HCT116 (cell line): ENCODE data around the gene GALNS. TPM values are rescaled to one million over a fixed set of nuclear protein-coding genes. Genes with fewer than 3 reads are reported as not detected.
"Not testable (repeated sequence)": the region's sequence is repeated elsewhere in the genome, so short reads cannot be mapped to it uniquely, and the experiment has no call there.

ENCODE experiments used
- ATAC-seq: fragments of 200-7000 bp; cut with Tn5 transposase; 2 replicates; pipeline ENCODE4 v1.9.1; 2020; ENCODE audit warnings: mild to moderate bottlenecking, moderate library complexity
- BruUV-seq: library from RNA; stranded (reverse); fragments of 400-500 nt; replicated peaks from 2 replicates; lab custom pipeline; 2021; lab: Mats Ljungman, UMichigan
- CTCF ChIA-PET: fragments of 300-600 bp; sonication (Branson Sonifier 250); formaldehyde crosslinking; loops from one replicate; lab custom pipeline; 2021; ENCODE audit warnings: antibody characterized with exemption; lab: Charles Lee
- POLR2A ChIA-PET: fragments of 300-600, 350-600 bp; sonication (Branson Sonifier 250); formaldehyde crosslinking; loops from one replicate; lab custom pipeline; 2021; ENCODE audit warnings: antibody characterized with exemption; lab: Charles Lee
- RAD21 ChIA-PET, 2 experiments: fragments of 300-600 bp; sonication (Branson Sonifier 250); formaldehyde crosslinking; loops; one replicate each; lab custom pipeline; 2023; ENCODE audit warnings: low total read pairs in 2 of 2; ENCODE audit not compliant: uncharacterized antibody in 2 of 2, unreplicated experiment in 2 of 2, low non-redundant PET in 1 of 2; lab: Charles Lee
- DNase-seq: peaks from one replicate; pipeline ENCODE4 v3.0.0-alpha.2; 2010; ENCODE audit warnings: low read depth, low spot score
- H2AFZ ChIP-seq: fragments of 200-600 bp; shearing (Covaris generic), sonication (generic); 2 replicates; pipeline ENCODE4 v1.6.1; 2017; ENCODE audit warnings: low read depth, mixed run types, mixed read lengths, antibody characterized with exemption, low read length; ENCODE audit not compliant: poor library complexity, severe bottlenecking
- H3K27ac ChIP-seq: 2 replicates; pipeline ENCODE4 v1.5.1; 2012; ENCODE audit warnings: low read depth, low read length
- H3K27me3 ChIP-seq: fragments of 200-600 bp; sonication (generic); 2 replicates; pipeline ENCODE4 v1.6.1; 2016; ENCODE audit warnings: mixed run types, low read length, mixed read lengths; ENCODE audit not compliant: insufficient read depth
- H3K36me3 ChIP-seq, 2 experiments: fragments of 200-500 bp in 1 of 2; fragments of 200-600 bp in 1 of 2; sonication (Bioruptor generic) in 1 of 2; sonication (generic) in 1 of 2; 2 replicates each; pipeline versions ENCODE4 v1.5.1 to v1.6.1; 2014 to 2016; ENCODE audit warnings: low read length in 2 of 2, inconsistent platforms in 1 of 2, mixed read lengths in 1 of 2, mixed run types in 1 of 2; ENCODE audit not compliant: insufficient read depth in 2 of 2, control insufficient read depth in 1 of 2
- H3K4me1 ChIP-seq, 2 experiments: fragments of 200-600 bp in 1 of 2; sonication (generic) in 1 of 2; 2 replicates each; pipeline versions ENCODE4 v1.5.1 to v1.6.1; 2012 to 2017; ENCODE audit warnings: low read length in 2 of 2, inconsistent platforms in 1 of 2, mild to moderate bottlenecking in 1 of 2, mixed read lengths in 1 of 2, mixed run types in 1 of 2, moderate library complexity in 1 of 2; ENCODE audit not compliant: insufficient read depth in 2 of 2, control insufficient read depth in 1 of 2
- H3K4me2 ChIP-seq: fragments of 200-600 bp; sonication (generic); 2 replicates; pipeline ENCODE4 v1.6.1; 2017; ENCODE audit warnings: mixed run types, low read length, mixed read lengths
- H3K4me3 ChIP-seq, 2 experiments: fragments of 200-600 bp in 1 of 2; sonication (generic) in 1 of 2; replicated peaks in 1 of 2; 2 replicates each; pipeline ENCODE4 v1.5.1; 2011 to 2016; ENCODE audit warnings: low read length in 2 of 2, control low read depth in 1 of 2, low read depth in 1 of 2, mild to moderate bottlenecking in 1 of 2, mixed read lengths in 1 of 2, mixed run types in 1 of 2
- H3K79me2 ChIP-seq: fragments of 200-600 bp; sonication (generic); 2 replicates; pipeline ENCODE4 v1.6.1; 2017; ENCODE audit warnings: mild to moderate bottlenecking, mixed run types, low read length, moderate library complexity, mixed read lengths; ENCODE audit not compliant: insufficient read depth
- H3K9ac ChIP-seq: fragments of 200-600 bp; sonication (generic); 2 replicates; pipeline ENCODE4 v1.6.1; 2016; ENCODE audit warnings: low read length, mixed read lengths
- H3K9me2 ChIP-seq: fragments of 200-600 bp; sonication (generic), shearing (Covaris generic); 2 replicates; pipeline ENCODE4 v1.6.1; 2017; ENCODE audit warnings: mixed run types, mild to moderate bottlenecking, moderate library complexity; ENCODE audit not compliant: insufficient read depth
- H3K9me3 ChIP-seq, 2 experiments: fragments of 200-500 bp in 1 of 2; fragments of 200-600 bp in 1 of 2; sonication (Bioruptor generic) in 1 of 2; sonication (generic) in 1 of 2; 2 replicates each; pipeline ENCODE4 v1.6.1; 2014 to 2017; ENCODE audit warnings: low read length in 2 of 2, mixed read lengths in 2 of 2, inconsistent platforms in 1 of 2, low read depth in 1 of 2, mild to moderate bottlenecking in 1 of 2, mixed run types in 1 of 2, moderate library complexity in 1 of 2; ENCODE audit not compliant: control insufficient read depth in 1 of 2, insufficient read depth in 1 of 2
- H4K20me1 ChIP-seq: fragments of 200-600 bp; sonication (generic), shearing (Covaris generic); 2 replicates; pipeline ENCODE4 v1.6.1; 2017; ENCODE audit warnings: mixed run types, mild to moderate bottlenecking, moderate library complexity; ENCODE audit not compliant: insufficient read depth
- FOSL1 ChIP-seq: IDR thresholded peaks from 2 replicates; pipeline ENCODE4 v1.6.1; 2012; ENCODE audit warnings: low read depth
- SRF ChIP-seq: IDR thresholded peaks from 2 replicates; pipeline ENCODE4 v1.6.1; 2012; ENCODE audit warnings: low read depth
- intact Hi-C: fragments of 100-400 bp; cut with micrococcal nuclease; formaldehyde crosslinking; loops from 2 replicates; pipeline ENCODE4 v1.10.0; 2022
- total RNA-seq: library from RNA; stranded (reverse); gene quantifications from one replicate; pipeline ENCODE4 v1.2.1, GENCODE V29; 2021; ENCODE audit not compliant: unreplicated experiment
- TF ChIP-seq, protein P1 (sequence below), 3 experiments: fragments of 200-600 bp in 1 of 3; sonication (generic) in 1 of 3; IDR thresholded peaks in 2 of 3; conservative IDR thresholded peaks in 1 of 3; 2 replicates each; pipeline ENCODE4 v1.5.1; 2012 to 2017; ENCODE audit warnings: low read depth in 2 of 3, low read length in 2 of 3, antibody characterized with exemption in 1 of 3, borderline replicate concordance in 1 of 3, control low read depth in 1 of 3, mild to moderate bottlenecking in 1 of 3, mixed read lengths in 1 of 3, mixed run types in 1 of 3, moderate library complexity in 1 of 3; ENCODE audit not compliant: insufficient read depth in 1 of 3
- TF ChIP-seq, protein P2 (sequence below): IDR thresholded peaks from 2 replicates; pipeline ENCODE4 v1.6.1; 2011; ENCODE audit warnings: mild to moderate bottlenecking, low read length, moderate library complexity; ENCODE audit not compliant: insufficient replicate concordance; ENCODE audit errors: extremely low read depth

GALNS gene
- total RNA-seq, 1 experiment from 2014 or later, result 44.6 TPM

DNA sequence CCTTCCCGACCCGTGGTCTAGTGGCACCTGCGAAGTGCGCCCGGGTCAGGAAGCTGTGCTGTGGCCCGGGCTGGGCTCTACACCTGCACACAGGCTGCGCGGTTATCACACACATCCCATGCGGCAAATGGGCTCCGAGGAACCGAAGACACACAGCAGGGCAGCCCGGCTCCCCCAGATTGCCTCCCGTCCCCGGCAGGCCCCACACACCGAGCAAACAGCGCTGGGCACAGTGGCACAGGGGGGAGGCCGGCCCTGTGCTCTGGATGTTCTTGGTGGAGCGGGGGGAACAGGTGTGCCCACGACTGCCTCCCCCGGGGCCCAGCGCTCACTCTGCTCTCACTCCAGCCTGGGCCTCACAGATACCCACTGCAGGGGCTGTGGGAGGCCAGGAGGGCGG lies 38.6 kb upstream of the GALNS start (continued):
- TF ChIP-seq, protein P1, sequence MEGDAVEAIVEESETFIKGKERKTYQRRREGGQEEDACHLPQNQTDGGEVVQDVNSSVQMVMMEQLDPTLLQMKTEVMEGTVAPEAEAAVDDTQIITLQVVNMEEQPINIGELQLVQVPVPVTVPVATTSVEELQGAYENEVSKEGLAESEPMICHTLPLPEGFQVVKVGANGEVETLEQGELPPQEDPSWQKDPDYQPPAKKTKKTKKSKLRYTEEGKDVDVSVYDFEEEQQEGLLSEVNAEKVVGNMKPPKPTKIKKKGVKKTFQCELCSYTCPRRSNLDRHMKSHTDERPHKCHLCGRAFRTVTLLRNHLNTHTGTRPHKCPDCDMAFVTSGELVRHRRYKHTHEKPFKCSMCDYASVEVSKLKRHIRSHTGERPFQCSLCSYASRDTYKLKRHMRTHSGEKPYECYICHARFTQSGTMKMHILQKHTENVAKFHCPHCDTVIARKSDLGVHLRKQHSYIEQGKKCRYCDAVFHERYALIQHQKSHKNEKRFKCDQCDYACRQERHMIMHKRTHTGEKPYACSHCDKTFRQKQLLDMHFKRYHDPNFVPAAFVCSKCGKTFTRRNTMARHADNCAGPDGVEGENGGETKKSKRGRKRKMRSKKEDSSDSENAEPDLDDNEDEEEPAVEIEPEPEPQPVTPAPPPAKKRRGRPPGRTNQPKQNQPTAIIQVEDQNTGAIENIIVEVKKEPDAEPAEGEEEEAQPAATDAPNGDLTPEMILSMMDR (IDR thresholded peaks at IDR 0.05 in 2 of 3, conservative IDR thresholded peaks at IDR 0.05 in 1 of 3; ENCODE audit: borderline replicate concordance in 1 of 3, insufficient read depth in 1 of 3, low read depth in 2 of 3, low read length in 2 of 3), result no peak

DNA sequence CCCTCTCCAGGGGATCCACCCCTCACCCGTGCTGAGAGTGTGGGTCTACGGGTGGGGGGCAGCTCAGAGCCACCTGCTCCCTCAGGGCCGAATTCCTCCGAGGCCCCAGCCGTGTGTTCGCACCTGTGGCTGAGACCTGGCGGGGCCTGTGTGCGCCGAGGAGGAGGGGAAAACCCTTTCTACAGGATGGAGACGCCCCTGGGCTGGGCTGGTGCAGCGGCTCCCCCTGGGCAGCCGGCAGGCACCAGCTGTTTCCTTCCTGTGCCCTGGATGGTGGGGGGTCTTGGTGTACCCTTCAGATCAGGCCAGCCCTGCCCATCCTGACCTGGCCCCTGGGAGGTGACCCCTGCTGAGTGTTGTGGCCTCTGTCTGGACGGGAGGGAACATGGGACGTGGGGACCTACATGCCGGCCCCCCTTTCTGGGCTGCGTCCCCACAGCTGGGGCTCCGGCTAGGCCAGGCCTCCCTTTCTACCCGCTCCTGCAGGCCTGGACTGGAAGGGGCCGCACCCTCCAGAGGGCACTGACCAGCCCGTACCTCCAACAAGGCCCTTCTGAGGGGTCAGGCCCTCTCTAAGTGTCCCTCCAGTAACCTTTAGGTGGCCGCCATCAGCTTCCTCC lies 38.0 kb upstream of the GALNS start:
- POLR2A ChIA-PET, result no interaction called here
- TF ChIP-seq, protein P2, sequence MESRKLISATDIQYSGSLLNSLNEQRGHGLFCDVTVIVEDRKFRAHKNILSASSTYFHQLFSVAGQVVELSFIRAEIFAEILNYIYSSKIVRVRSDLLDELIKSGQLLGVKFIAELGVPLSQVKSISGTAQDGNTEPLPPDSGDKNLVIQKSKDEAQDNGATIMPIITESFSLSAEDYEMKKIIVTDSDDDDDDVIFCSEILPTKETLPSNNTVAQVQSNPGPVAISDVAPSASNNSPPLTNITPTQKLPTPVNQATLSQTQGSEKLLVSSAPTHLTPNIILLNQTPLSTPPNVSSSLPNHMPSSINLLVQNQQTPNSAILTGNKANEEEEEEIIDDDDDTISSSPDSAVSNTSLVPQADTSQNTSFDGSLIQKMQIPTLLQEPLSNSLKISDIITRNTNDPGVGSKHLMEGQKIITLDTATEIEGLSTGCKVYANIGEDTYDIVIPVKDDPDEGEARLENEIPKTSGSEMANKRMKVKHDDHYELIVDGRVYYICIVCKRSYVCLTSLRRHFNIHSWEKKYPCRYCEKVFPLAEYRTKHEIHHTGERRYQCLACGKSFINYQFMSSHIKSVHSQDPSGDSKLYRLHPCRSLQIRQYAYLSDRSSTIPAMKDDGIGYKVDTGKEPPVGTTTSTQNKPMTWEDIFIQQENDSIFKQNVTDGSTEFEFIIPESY, result no peak
- no peak for TF ChIP-seq SRF
- no peak for TF ChIP-seq FOSL1
- TF ChIP-seq, all 23 proteins: peak for 0
- DNase-seq (no peak), ATAC-seq (no peak)
- BruUV-seq, result no TSS peak
- Histone ChIP-seq H3K9me3 (no peaks in the 10 kb centered on the region), H3K36me3 (no peaks in the 10 kb centered on the region; a peak in 1 of 4 replicates), H3K79me2 (no peaks in the 10 kb centered on the region), H3K27ac (no peak overlapping the region), H3K4me2 (no peak overlapping the region), H3K9ac (no peak overlapping the region), H3K9me2 (no peaks in the 10 kb centered on the region), H3K4me3 (no peak overlapping the region), H3K27me3 (no peaks in the 10 kb centered on the region), H3K4me1 (no peaks in the 10 kb centered on the region), H2AFZ (no peak overlapping the region), H4K20me1 (no peaks in the 10 kb centered on the region)
- RAD21 ChIA-PET, result no interaction called here
- intact Hi-C loops, result no loop called here
- CTCF ChIA-PET, result no interaction called here

DNA sequence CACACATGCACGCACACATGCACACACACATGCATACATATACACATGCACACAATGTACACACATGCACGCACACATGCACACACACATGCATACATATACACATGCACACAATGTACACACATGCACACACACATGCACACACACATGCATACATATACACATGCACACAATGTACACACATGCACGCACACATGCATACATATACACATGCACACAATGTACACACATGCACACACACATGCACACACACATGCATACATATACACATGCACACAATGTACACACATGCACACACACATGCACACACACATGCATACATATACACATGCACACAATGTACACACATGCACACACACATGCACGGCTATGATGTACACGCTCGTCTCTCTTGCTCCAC lies 37.5 kb upstream of the GALNS start:
- H4K20me1 ChIP-seq, result not testable (repeated sequence)

More for the DNA sequence above, 37.5 kb upstream of the GALNS start:
- H3K9ac ChIP-seq, DNase-seq, POLR2A ChIA-PET, ATAC-seq, H3K36me3 ChIP-seq, CTCF ChIA-PET, H3K4me1 ChIP-seq, H3K9me2 ChIP-seq, H3K79me2 ChIP-seq, H3K4me2 ChIP-seq, H3K27me3 ChIP-seq, RAD21 ChIA-PET, H2AFZ ChIP-seq, H3K9me3 ChIP-seq, H3K4me3 ChIP-seq, intact Hi-C loops, BruUV-seq, H3K27ac ChIP-seq: not testable (repeated sequence)
